AG08395 (cell line): ENCODE data around the gene TTBK2.
"Not testable (repeated sequence)": the region's sequence is repeated elsewhere in the genome, so short reads cannot be mapped to it uniquely, and the experiment has no call there.

Experiments
- DNase-seq: peaks from one replicate; pipeline ENCODE4 v3.0.0; 2012; ENCODE audit warnings: mixed read lengths, low spot score

Gene TTBK2

DNA sequence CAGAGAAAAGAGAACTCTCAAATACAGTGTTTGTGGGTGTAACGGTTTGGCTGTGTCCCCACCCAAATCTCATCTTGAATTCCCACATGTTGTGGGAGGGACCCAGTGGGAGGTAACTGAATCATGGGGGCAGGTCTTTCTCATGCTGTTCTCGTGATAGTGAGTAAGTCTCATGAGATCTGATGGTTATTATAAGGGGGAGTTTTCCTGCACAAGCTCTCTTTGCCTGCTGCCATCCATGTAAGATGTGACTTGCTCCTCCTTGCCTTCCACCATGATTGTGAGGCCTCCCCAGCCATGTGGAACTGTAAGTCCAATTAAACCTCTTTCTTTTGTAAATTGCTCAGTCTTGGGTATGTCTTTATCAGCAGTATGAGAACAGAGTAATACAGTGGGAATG is 158.8 kb downstream of the TTBK2 start:
- DNase-seq, result not testable (repeated sequence)

DNA sequence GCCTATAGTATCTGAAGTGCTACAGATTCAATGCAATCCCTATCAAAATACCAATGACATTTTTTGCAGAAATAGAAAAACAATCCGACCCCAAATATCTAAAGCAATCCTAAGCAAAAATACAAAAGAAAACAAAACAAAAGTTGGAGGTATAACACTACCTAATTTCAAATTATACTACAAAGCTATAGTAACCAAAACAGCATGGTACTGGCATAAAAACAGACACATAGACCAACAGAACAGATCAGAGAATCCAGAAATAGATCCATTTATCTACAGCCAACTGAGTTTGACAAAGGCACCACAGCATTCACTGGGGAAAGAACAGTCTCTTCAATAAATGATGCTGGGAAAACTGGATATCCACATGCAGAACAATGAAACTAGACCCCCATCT is 159.8 kb downstream of the TTBK2 start:
- DNase-seq, result no peak

DNA sequence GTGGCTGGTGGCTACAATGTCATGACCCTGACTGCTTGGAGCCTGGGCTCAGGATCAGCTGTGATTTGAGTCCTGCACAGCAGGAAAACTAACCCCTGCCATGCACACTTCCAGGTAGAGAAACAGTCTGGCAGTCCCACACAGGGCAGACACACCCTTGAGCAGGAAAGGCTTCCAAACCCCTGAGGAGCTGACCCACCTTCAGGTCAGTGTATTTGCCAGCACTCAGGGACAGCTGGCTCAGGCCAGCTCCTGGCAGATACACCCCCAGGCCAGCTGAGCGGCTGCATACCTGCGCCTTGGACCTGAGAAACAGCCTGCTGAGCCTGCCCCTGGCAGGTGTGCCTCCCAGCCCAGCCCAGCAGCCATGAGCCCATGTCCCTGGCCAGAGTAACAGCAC is 161.5 kb downstream of the TTBK2 start:
- DNase-seq, result no peak

DNA sequence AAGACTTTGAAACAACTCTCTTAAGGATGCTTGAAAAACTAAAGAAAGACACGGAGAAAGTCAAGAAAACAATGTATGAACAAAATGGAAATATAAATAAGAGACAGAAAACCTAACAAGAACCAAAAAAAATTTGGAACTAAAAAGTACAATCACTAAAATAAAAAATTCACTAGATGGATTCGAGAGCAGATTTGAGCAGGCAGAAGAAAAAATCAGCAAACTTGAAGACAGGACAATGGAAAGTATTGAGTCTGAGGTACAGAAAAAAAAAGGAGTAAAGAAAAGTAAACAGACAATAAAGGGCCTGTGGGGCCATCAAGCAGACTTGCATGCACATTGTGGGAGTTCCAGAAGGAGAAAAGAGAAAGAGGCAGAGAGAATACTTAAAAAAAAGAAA is 170.3 kb downstream of the TTBK2 start:
- DNase-seq, result no peak

DNA sequence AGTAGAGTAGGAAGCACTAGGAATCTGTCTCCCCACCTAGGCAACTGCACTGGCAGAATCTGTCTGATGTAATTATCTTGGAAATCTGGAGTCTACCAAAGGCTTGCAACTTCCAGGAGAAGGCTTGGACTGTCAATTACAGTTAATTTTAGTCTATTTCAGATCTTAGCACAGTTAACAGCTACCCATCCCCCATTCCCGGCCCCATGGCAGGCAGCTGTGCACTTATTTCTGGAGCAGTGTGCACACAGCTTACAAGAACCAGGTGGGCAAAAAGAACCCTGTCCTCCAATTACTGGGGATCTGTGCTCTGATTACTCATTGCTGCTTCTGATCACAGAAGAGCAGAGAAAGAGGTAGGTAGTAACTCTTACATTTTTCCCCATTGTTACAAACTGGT is 171.3 kb downstream of the TTBK2 start:
- DNase-seq, result no peak

DNA sequence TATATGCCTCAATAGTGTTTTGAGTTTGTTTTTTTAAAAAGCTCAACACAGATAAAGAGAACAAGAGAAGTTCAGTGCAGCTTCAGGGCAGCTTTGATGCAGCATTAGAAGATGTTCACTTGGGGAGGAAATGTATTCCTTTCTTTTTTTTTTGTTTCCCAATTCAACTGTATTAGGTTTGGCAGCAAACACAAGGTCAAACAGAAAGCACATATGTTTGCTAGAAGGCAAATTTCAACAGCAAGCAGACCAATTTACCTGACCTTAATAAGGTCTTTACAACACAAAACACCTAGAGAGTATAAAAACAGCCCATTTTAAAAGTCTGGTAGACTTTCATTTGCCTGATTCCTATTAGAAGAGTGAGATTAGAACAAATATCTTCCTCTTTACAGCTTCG is 176.4 kb downstream of the TTBK2 start:
- no peak for DNase-seq

DNA sequence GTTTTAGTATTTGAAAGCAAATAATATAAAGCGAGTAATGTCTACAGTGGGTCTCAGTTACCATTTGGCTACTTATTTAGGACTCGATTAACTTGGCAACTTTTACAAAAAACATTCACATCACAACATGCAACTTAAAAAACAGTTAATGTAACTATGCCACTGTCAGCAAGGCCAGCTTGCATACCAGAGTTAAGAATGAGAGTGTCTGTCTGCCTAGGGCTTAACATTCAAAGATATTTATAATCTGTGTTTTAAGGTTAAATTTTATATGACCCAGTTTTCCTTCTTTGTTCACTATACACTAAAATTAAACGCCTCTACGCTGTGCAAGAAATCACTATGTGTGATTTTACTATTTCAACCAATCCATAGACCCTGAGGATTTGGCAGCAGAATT is 178.4 kb downstream of the TTBK2 start:
- no peak for DNase-seq

DNA sequence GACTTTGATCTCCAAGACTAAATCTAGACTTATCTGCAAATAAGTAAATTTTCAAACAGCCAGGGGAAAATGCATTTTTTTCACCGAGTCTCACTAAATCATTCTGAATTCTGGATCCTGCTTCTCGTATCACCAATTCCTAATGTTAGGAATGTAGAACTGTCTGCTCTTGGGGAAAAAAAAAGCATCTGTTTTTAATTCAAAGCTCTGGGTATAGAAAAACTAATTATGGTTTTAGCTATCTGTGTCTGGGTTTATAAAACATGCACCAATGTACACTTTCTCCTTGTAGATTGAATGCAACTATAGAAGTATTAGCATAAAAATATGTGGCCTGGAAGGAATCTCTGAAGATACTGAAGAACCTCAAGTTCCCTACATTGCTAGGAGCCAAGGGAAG is 178.9 kb downstream of the TTBK2 start:
- DNase-seq, result no peak

DNA sequence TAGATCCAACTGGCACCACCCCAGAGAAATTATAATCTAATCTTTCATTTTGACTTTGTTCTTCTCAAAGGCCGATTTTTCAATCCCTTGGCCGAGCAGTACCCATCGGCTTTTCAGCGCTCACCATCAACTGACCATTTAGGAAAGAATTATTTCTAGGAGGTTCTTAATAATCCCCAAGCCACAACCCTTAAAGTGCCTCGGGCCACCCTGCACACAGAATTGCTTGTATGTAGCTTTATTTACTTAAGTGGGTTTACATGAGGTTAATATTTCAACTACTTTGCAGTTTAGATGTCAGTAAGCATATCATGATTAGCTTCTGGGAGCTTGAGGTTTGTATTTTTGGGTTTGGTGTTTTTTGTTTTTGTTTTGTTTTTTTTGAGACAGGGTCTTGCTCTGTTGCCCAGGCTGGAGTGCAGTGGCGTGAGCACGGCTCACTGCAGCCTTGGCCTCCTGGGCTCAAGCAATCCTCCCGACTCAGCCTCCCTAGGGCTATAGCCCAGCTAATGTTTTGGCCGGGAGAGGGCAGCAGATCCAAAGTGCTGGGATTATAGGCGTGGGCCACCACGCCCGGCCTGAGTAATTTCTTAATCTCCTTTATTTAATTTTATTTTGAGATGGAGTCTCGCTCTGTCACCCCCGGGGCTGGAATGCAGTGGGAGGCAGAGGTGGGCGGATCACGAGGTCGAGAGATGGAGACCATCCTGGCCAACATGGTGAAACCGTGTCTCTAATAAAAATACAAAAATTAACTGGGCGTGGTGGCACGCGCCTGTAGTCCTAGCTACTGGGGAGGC is 182.8 kb downstream of the TTBK2 start:
- DNase-seq, result no peak

DNA sequence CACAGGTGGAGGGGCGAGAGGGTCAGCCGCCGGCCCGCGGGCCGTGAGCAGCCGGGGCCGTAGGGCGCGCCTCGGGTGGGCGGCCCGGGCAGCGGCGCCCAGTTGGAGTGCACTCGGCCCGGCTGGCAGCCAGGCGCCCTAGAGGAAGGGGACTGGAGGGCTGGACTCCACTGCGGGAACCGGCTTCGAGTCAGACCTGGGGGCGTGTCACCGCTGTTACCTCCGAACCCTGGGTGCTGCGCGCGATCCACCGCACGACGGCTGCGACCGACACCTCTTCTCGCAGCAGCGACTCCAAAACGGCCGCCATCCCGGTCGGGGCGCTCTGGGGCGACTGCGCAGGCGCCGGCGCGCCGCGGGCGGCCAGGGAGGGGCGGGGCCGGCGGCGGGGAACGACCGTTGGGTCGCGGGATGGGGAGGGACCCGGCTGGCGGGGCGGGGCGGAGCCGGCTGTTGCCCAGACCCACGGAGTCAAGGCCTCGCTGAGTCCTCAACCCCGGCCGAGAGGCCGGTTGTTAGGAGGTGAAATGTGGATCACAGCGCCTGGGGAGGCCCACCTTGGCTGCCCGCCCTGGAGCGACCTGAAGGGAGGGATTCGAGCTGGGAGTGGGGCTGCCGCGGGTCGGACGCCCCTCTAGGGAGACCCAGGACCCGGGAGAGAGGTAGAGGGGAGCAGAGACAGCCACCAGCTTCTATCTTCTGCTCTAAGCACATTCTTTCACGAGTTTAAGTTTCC is 183.6 kb downstream of the TTBK2 start, which contains the start of gene CDAN1:
CDAN1 (minus strand) TSS at position 336 of the 736 bp plus-strand sequence; CDS start at position 310, 26 bp downstream.
- peak; percentile 100 for DNase-seq

DNA sequence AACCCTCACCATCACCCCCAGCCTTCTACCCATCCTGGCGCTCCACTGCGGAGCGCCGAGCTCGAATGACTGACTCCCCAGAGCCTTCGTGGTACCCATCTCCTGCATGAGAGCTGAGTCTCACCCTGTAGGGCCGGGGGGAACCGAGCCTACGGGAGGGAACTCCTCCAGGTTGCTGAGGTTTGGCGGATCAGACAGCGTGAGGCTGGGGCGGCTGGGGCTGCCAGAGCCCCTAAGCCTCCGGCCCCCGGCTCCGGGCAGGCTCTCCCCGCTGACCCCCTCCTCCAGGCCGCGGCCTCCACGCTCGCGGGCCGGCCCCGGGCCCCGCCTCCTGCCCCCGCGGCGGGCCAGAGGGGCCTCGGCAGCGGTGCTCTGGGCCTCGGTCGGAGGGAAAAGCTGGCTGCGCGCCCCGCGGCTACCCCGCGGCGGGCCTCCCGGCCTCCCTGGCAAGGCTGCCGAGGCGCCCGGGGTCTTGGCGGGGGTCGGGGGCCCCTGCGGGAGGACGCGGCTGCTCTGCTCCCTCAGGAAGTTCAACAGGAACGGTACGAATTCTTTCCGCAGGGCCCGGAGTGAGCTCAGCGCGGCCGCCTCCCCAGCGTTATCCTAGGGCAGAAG is 184.3 kb downstream of the TTBK2 start:
- DNase-seq, result peak; percentile 31

DNA sequence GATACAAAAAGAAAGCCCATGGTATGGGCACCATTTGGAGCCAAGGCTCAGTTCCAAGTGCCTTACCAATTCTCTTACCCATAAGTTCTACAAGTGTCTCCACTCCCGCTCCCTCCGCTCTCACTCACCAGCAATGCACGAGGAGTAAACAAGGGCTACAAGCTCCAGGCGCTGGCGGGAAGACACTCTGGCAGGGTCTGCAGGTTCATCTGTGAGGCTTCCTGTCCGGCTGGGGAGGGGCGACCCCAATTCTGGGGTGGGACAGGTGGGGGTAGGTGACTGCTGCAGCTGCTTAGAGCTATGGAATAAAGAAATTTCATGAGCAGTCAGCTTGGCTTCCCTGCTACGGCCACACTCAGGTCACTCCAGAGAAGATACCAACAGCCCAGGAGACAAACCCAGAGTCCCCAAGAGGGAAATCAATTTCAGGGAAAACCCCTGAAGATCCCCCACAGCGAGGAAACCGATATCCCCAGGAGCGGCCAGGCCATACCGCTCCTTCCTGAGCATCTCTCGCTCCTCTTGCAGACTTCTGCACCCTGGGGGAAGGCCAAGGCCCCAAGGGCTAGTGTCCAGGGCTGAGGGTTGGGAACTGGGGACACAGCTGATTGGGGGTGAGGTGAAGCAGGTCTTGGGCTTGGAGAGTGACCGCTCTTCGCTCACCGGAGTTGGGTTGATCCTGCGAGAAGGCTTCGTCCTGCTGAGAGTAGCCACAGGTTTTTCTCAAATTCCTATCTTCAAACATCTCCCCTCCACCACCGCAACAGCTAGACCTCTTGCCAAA is 185.0 kb downstream of the TTBK2 start:
- no peak for DNase-seq

DNA sequence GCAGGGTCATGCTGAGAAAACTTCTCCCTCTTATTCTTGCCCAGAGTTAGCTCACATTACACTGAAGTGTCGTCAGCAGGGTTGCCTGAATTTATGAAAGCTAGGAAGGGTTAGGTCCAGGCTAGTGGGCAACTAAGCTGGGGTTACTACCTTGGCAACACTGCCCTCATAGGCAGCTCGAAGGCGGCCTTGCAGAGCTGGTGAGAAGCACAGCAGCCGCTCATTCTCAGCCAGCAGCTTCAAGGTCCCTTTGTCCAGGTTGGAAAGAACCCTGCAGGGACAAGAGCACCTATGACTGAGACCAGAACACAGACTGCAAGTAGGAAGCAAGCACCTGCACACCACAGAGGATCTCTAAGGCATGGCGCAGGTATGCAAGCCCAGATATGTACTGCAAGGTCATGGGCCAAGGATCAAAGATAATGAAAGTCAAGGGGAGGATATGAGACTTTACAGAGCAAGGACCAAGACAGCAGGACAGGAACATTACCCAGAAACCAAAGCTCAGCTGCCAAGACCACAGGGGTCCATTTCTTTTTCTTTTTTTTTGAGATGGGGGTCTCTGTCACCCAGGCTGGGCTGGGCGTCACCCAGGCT is 186.4 kb downstream of the TTBK2 start:
- no peak for DNase-seq

DNA sequence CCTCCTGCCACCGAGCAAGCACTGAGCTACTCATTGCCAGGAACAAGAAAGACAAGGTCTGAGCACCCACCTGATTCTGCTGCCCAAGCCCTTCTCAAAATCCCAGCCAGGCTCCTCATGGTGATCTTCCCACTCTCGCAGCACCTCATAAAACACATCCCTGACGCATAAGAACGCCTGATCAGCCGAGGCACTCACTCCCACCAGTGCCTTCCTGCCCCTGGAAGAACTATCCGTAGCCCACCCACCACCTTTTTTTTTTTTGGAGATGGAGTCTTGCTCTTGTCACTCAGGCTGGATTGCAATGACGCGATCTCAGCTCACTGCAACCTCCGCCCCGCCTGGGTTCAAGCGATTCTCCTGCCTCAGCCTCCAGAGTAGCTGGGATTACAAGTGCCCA is 187.6 kb downstream of the TTBK2 start:
- DNase-seq, result no peak

DNA sequence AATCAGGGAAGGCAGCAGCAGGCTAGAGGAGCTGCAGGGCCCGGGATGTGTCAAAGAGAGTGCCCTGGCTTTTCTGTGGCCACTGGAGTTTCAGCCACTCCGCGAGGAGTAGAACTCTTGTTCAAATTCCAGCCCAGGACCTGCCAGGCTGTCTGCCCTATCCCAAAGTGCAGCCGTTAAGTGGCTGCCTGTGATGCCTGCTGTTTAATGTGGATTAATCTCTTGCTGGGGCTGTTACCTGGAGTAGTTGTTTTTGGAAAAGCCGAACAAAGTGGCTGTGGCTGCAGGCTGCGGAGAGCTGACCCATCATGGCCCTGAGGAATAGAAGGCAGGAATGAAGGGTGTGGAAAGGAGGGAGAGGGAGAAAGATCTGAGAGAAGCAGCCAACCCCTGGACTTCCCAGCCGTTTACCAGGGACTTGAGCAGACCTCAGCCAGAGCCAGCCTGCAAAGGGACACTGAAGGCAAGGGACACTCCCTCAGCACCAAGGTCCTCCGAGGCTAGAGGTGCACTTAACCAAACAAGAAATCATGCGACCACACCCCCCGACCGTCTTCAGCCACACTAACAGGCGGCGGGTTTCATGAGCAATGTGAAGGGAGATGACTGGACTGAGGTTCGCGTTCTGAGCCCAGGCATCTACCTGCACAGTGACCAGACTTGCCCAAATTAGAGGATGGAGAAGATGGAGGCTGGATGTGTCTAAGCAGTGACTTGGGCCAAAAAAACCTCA is 188.3 kb downstream of the TTBK2 start:
- DNase-seq, result no peak

DNA sequence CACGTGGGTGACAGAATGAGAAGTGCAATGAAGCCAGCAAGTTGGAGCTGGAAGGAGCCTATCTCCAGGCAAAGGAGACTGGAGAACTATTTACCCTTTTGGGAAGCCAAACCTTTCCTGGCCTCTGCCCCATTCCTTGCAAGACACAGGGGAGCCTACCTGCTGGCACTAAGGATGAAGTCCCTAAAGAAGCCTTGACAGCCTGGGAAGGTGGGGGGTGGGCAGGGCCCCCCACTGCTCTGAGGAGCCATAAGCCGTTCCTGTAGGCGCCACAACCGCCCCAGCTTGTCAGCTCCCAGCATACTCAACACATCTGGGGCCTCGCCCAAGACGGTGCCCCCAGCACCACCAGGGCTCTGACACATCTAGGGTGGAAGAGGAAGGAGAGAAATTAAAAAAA is 189.1 kb downstream of the TTBK2 start:
- no peak for DNase-seq

DNA sequence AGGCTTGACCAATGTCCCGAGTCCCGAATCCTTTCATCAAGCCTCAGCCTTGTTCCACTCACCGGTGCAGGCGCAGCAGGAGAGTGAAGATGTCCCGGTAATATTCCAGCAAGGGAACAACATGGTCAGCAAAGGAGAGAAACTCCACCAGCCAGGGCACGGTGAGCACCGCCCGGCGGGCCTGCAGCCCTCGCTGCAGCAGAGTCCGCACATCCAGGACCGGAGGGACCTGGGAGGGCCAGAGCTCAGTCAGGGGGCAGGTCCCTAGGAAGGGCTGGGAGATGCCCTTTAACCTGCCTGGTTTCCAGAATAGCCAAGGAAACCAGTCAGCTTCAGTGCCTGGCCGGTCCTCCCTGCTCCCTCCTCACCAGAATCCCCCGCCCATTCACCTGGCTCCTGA is 190.0 kb downstream of the TTBK2 start:
- DNase-seq, result no peak

DNA sequence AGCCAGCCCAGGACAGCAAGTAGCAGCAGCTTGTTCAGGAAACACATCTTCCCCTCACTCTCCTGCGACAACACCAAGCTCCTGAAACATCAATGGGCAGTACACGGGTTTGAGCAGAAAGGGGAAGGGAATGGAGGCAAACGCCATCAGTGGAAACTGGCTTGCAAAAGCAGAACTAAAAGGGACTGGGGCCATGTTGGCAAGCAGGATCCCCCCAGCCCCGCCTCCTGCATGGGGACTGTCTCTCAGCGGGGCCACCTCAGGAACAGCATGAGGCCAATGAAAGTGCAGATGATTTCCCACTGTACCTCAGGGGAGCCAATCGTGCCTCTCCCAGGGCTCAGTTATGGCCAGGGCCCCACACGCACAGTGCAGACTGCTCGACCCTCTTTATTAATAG is 190.4 kb downstream of the TTBK2 start:
- no peak for DNase-seq

DNA sequence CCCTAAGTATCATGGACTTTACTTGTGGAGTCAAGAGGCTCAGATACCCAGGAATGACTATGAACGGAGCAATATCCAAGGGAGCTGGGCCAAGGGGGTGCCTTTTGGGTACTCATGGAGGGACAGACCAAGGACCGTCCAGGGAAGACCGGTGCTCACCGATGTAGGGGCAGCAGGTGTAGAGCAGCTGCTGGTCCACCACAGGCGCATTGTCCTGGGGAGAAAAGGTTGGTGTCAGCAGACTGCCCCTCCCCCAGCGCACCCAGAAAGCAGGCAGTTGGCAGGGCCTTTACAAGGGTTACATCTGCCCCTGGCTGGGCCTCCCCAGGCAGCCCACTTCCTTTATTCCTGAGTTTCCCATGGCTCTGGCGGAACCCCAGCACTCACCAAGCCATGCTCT is 191.2 kb downstream of the TTBK2 start:
- DNase-seq, result no peak

DNA sequence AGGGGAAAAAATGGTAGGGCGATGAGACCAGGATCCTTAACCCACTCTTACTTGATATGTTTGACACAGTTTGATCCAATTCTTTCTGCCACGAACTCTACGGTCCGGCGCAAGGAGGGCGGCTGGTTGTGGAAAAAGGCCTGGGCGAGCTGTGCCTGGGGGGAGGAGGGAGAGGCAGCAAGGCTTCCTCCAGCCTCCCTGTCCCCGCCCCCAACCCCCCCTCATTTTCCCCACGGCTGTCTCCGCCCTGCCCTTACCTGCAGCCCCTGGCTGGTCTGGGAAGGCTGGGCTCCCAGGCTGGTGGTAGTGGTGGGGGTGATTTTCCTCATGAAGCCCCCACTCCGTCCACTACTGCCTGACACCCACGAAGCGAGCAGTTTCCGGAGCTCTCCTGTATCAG is 191.6 kb downstream of the TTBK2 start:
- DNase-seq, result no peak

DNA sequence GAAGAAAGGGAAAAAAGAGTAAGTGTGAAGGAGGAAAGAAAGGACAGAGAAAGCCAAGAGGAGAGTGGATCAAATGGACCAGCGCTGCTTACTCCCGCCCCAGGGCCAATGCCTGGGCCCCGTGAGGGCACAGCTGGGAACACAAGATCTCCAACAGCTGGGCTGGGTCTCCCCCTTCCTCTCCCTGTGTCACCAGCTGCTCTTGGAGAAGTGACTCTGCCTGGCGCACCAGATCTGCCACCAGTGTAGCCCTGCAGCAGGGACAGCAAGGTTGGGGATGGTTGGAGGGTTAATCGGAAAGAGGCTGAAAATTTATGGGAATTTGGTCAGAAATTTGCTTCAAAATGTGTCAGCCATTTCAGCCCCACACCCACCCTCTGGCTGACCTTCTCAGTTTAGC is 192.0 kb downstream of the TTBK2 start:
- DNase-seq, result no peak
